Measurements from ENCODE around the gene ARID4B.

- TF ChIP-seq, protein P1, sequence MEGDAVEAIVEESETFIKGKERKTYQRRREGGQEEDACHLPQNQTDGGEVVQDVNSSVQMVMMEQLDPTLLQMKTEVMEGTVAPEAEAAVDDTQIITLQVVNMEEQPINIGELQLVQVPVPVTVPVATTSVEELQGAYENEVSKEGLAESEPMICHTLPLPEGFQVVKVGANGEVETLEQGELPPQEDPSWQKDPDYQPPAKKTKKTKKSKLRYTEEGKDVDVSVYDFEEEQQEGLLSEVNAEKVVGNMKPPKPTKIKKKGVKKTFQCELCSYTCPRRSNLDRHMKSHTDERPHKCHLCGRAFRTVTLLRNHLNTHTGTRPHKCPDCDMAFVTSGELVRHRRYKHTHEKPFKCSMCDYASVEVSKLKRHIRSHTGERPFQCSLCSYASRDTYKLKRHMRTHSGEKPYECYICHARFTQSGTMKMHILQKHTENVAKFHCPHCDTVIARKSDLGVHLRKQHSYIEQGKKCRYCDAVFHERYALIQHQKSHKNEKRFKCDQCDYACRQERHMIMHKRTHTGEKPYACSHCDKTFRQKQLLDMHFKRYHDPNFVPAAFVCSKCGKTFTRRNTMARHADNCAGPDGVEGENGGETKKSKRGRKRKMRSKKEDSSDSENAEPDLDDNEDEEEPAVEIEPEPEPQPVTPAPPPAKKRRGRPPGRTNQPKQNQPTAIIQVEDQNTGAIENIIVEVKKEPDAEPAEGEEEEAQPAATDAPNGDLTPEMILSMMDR (IDR thresholded peaks at IDR 0.05), result no peak
- no peak for TF ChIP-seq POLR2A (IDR thresholded peaks at IDR 0.05)
Observed at GRCh38 chr1:235279694-235280093, 48.3 kb downstream of the ARID4B start.
